Aorta (tissue), 5 donors: Measurements from ENCODE around the gene YEATS4. TPM values are rescaled to one million over a fixed set of nuclear protein-coding genes. Genes with fewer than 3 reads are reported as not detected.

Experiments used
- ATAC-seq: fragments of 200-7000 bp; cut with Tn5 transposase; one replicate; pipeline ENCODE4 v1.9.1; 2022; ENCODE audit warnings: moderate library complexity; ENCODE audit not compliant: low FRiP score
- DNase-seq, 2 donors: peaks; one replicate each; pipeline ENCODE4 v3.0.0-alpha.2; 2020
- H3K27ac ChIP-seq, 2 donors: one replicate each; pipeline ENCODE4 v1.5.1; 2013; ENCODE audit warnings: low read length in 2 of 2, mild to moderate bottlenecking in 2 of 2, moderate library complexity in 2 of 2, control low read depth in 1 of 2, inconsistent platforms in 1 of 2, low read depth in 1 of 2
- H3K27me3 ChIP-seq, 2 donors: one replicate each; pipeline ENCODE4 v1.6.1; 2013; ENCODE audit warnings: control low read depth in 1 of 2, low read length in 1 of 2, mild to moderate bottlenecking in 1 of 2, moderate library complexity in 1 of 2; ENCODE audit not compliant: insufficient read depth in 2 of 2, control insufficient read depth in 1 of 2
- H3K36me3 ChIP-seq, 2 donors: one replicate each; pipeline ENCODE4 v1.6.1; 2013; ENCODE audit warnings: control low read depth in 1 of 2, low read length in 1 of 2, mild to moderate bottlenecking in 1 of 2; ENCODE audit not compliant: insufficient read depth in 2 of 2, control insufficient read depth in 1 of 2
- H3K4me1 ChIP-seq, 2 donors: one replicate each; pipeline ENCODE4 v1.6.1; 2013; ENCODE audit warnings: low read length in 2 of 2, control low read depth in 1 of 2, mild to moderate bottlenecking in 1 of 2, moderate library complexity in 1 of 2; ENCODE audit not compliant: insufficient read depth in 2 of 2, control insufficient read depth in 1 of 2
- H3K4me3 ChIP-seq, 2 donors: one replicate each; pipeline ENCODE4 v1.5.1; 2013; ENCODE audit warnings: low read length in 2 of 2, control low read depth in 1 of 2, mild to moderate bottlenecking in 1 of 2
- H3K9me3 ChIP-seq: one replicate; pipeline ENCODE4 v1.6.1; 2013; ENCODE audit warnings: mild to moderate bottlenecking, low read length; ENCODE audit not compliant: control insufficient read depth
- WGBS, 2 donors: extraction: QIAGEN DNeasy Blood & Tissue Kit; methylation state at CpG; one replicate each; pipeline ENCODE4 v1.1.7; 2013; 5-methylcytosine and 5-hydroxymethylcytosine counted together
- intact Hi-C, 2 donors: fragments of 100-400 bp; cut with DNase I; formaldehyde crosslinking; loops; one replicate each; pipeline versions ENCODE4 v1.14.2 to v1.15.0; 2022
- polyA plus RNA-seq, 2 donors: library from polyadenylated mRNA; stranded (reverse); fragments of 200-250 nt; gene quantifications; one replicate each; pipeline ENCODE4 v1.2.3, GENCODE V29; 2013
- total RNA-seq, 2 donors: library from RNA; stranded (reverse); fragmentation: NEBNext Ultra II Directional; extraction: Animal tissue kit (Norgen Biotek cat#: 25700); gene quantifications; one replicate each; pipeline ENCODE4 v1.2.1, GENCODE V29; 2021
- donor health status: healthy with polysubstance abuse.
- donor health status: Bipolar disorder and iron deficiency.
- donor health status: DM: no; HTN: no; CAD: no.
- donor health status: DM: no; HTN: no; CAD: no.
- donor health status: DM: yes; HTN: yes; CAD: no.

The YEATS4 gene
- total and polyA plus RNA-seq, 4 donors, result 8.5 to 12.5 (median 11.6) TPM

DNA sequence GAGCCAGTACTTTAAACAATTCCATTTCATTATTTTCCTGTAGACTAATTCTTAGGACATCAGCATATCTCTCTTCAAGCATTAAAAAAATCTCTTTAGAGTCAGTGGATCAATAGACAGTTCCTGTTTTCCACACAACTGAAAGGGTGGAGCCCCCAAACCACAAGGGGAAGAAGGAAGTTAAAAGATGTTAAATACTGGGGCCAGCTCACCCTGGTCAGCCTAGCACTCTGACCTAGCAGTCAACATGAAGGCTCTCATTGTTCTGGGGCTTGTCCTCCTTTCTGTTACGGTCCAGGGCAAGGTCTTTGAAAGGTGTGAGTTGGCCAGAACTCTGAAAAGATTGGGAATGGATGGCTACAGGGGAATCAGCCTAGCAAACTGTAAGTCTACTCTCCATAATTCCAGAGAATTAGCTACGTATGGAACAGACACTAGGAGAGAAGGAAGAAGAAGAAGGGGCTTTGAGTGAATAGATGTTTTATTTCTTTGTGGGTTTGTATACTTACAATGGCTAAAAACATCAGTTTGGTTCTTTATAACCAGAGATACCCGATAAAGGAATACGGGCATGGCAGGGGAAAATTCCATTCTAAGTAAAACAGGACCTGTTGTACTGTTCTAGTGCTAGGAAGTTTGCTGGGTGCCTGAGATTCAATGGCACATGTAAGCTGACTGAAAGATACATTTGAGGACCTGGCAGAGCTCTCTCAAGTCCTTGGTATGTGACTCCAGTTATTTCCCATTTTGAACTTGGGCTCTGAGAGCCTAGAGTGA lies 11.2 kb upstream of the YEATS4 start, which contains the start of gene LYZ:
LYZ (plus strand) TSS at position 220 of the 777 bp plus-strand sequence; CDS start at position 248, 28 bp downstream.
- H3K27me3 ChIP-seq, result no peaks in the 10 kb centered on the region
- no peak for DNase-seq
- H3K4me3 ChIP-seq, result no peak within 1 kb of the TSS
- H3K27ac ChIP-seq, result no peak within 1 kb of the TSS
- no peak for ATAC-seq
- intact Hi-C loops, result no loop called here
- no peaks in the 10 kb centered on the region for H3K4me1 ChIP-seq
- H3K36me3 ChIP-seq, result no peaks in the 10 kb centered on the region
- H3K9me3 ChIP-seq, result no peaks in the 10 kb centered on the region
- WGBS, 2 donors, result 84 to 85% methylated on average over 4 of the region's 4 CpGs

GRCh38 chr12:69350002-69350626 lies 9.4 kb upstream of the YEATS4 start:
- no peaks in the 10 kb centered on the region for H3K4me1 ChIP-seq
- no peaks in the 10 kb centered on the region for H3K27me3 ChIP-seq
- H3K36me3 ChIP-seq, result no peaks in the 10 kb centered on the region
- no peak for ATAC-seq
- intact Hi-C loops, result no loop called here
- no peak for DNase-seq
- no peaks in the 10 kb centered on the region for H3K9me3 ChIP-seq
- no peak overlapping the region for H3K4me3 ChIP-seq
- 85% methylated on average over 2 of the region's 2 CpGs for WGBS, 2 donors
- H3K27ac ChIP-seq, result no peak overlapping the region

DNA sequence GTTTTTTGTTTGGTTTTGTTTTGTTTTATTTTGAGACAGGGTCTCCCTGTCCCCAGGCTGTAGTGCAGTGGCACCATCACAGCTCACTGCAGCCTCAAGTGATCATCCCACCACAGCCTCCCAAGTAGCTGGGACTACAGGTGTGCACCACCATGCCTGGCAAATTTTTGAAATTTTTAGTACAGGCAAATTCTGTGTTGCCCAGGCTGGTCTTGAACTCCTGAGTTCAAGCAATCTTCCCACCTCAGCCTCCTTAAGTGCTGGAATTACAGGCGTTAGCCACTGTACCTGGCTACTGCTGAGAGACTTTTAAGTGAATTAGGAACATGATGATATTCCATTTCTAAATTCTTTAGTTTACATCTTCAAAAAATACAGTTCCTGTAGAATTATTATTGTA lies 8.8 kb upstream of the YEATS4 start:
- no peak overlapping the region for H3K27ac ChIP-seq
- 88 to 91% methylated on average over 1 of the region's 1 CpG for WGBS, 2 donors
- no peaks in the 10 kb centered on the region for H3K9me3 ChIP-seq
- H3K36me3 ChIP-seq, result no peaks in the 10 kb centered on the region
- H3K27me3 ChIP-seq, result no peaks in the 10 kb centered on the region
- H3K4me1 ChIP-seq, result no peaks in the 10 kb centered on the region
- DNase-seq (no peak), ATAC-seq (no peak)
- H3K4me3 ChIP-seq, result no peak overlapping the region
- intact Hi-C loops, result no loop called here

- Histone ChIP-seq H3K27me3 (no peaks in the 10 kb centered on the region), H3K36me3 (no peaks in the 10 kb centered on the region), H3K4me3 (no peak overlapping the region), H3K9me3 (no peaks in the 10 kb centered on the region), H3K27ac (no peak overlapping the region), H3K4me1 (no peaks in the 10 kb centered on the region)
- WGBS, 2 donors, result 79 to 85% methylated on average over 2 of the region's 2 CpGs
- ATAC-seq (no peak), DNase-seq (no peak)
- intact Hi-C loops, result no loop called here
Measured at GRCh38 chr12:69351462-69352236, 7.9 kb upstream of the YEATS4 start.

GRCh38 chr12:69352904-69353303 lies 6.6 kb upstream of the YEATS4 start:
- H3K4me1 ChIP-seq, result no peaks in the 10 kb centered on the region
- no peaks in the 10 kb centered on the region for H3K27me3 ChIP-seq
- H3K9me3 ChIP-seq, result no peaks in the 10 kb centered on the region
- ATAC-seq (no peak), DNase-seq (no peak)
- 84 to 85% methylated on average over 5 of the region's 5 CpGs for WGBS, 2 donors
- no peak overlapping the region for H3K4me3 ChIP-seq
- no peak overlapping the region for H3K27ac ChIP-seq
- intact Hi-C loops, result no loop called here
- no peaks in the 10 kb centered on the region for H3K36me3 ChIP-seq

- DNase-seq, result no peak
- no peak overlapping the region for H3K4me3 ChIP-seq
- ATAC-seq, result no peak
- intact Hi-C loops, result no loop called here
- 75 to 78% methylated on average over 1 of the region's 1 CpG for WGBS, 2 donors
- H3K9me3 ChIP-seq, result no peaks in the 10 kb centered on the region
- no peaks in the 10 kb centered on the region for H3K4me1 ChIP-seq
- H3K36me3 ChIP-seq, result no peaks in the 10 kb centered on the region
- H3K27ac ChIP-seq, result no peak overlapping the region
- H3K27me3 ChIP-seq, result no peaks in the 10 kb centered on the region
Measured at GRCh38 chr12:69354172-69354555, 5.4 kb upstream of the YEATS4 start.

- no peaks in the 10 kb centered on the region for H3K27me3 ChIP-seq
- ATAC-seq, result no peak
- H3K9me3 ChIP-seq, result no peaks in the 10 kb centered on the region
- no peak overlapping the region for H3K4me3 ChIP-seq
- H3K4me1 ChIP-seq, result no peaks in the 10 kb centered on the region
- intact Hi-C loops, result loop anchor here in 1 of 2 donors (5.0 kb wide), 1 partner anchor 283 kb away; no protein-coding TSS in a partner anchor
- H3K36me3 ChIP-seq, result no peaks in the 10 kb centered on the region
- no peak for DNase-seq
- no peak overlapping the region for H3K27ac ChIP-seq
- 62 to 64% methylated on average over 1 of the region's 1 CpG for WGBS, 2 donors
Measured at GRCh38 chr12:69354556-69355187, 4.9 kb upstream of the YEATS4 start.

GRCh38 chr12:69355363-69356028 lies 4.0 kb upstream of the YEATS4 start:
- Histone ChIP-seq H3K4me1 (no peaks in the 10 kb centered on the region), H3K4me3 (no peak overlapping the region), H3K36me3 (no peaks in the 10 kb centered on the region), H3K27ac (no peak overlapping the region), H3K9me3 (no peaks in the 10 kb centered on the region), H3K27me3 (no peaks in the 10 kb centered on the region)
- no peak for DNase-seq
- intact Hi-C loops, result loop anchor here (2.0 to 5.0 kb wide), 2 partner anchors 282 to 287 kb away; no protein-coding TSS in a partner anchor
- WGBS, 2 donors, result 70 to 74% methylated on average over 2 of the region's 2 CpGs
- no peak for ATAC-seq
